Fibroblast of pulmonary artery (primary cell): ENCODE data around the gene RRP1.

Experiments used
- DNase-seq: peaks from one replicate; pipeline ENCODE4 v3.0.0-alpha.2; 2010; ENCODE audit warnings: low read depth
- H3K4me3 ChIP-seq: replicated peaks from 2 replicates; pipeline ENCODE4 v1.5.1; 2011; ENCODE audit warnings: low read depth, mild to moderate bottlenecking, control low read depth, low read length, moderate library complexity
- TF ChIP-seq, protein P1 (sequence below): IDR thresholded peaks from 2 replicates; pipeline ENCODE4 v1.5.1; 2011; ENCODE audit warnings: mild to moderate bottlenecking, control low read depth, low read length, inconsistent platforms; ENCODE audit errors: missing control alignments

Gene RRP1

DNA sequence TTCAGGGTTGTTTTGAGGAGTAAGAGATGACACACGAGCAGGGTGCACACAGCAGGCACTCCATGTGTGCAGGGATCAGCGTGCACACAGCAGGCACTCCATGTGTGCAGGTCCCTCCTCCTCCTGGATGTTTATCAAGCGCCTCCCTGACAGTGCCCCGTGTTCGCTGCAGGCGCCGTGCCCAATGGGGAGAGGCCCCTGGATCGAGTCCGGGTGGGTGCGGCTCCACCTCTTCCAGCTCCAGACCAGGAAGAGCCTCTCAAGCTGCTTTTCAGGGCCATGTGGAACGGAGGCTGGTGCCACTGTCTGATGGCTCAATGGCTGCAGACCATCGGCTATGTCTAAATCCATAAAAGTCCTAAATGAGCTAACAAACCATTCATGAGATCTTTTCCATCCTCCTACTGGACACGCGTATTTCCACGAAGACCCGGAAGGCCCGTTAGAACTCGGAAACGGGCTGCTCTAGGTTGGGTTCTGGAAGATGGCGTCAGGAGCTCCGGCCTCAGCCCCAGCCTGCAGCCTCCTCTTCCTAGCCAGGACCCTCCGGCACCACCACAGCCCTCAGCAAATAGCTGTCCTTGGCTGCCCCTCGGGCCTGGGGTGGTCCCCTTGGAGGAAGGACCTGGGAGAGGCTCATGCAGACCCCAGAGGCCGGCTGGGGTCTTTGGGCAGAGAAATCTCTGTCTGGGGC is 36.0 kb downstream of the RRP1 start:
- no peak overlapping the region for H3K4me3 ChIP-seq
- DNase-seq, result no peak
- TF ChIP-seq, protein P1, sequence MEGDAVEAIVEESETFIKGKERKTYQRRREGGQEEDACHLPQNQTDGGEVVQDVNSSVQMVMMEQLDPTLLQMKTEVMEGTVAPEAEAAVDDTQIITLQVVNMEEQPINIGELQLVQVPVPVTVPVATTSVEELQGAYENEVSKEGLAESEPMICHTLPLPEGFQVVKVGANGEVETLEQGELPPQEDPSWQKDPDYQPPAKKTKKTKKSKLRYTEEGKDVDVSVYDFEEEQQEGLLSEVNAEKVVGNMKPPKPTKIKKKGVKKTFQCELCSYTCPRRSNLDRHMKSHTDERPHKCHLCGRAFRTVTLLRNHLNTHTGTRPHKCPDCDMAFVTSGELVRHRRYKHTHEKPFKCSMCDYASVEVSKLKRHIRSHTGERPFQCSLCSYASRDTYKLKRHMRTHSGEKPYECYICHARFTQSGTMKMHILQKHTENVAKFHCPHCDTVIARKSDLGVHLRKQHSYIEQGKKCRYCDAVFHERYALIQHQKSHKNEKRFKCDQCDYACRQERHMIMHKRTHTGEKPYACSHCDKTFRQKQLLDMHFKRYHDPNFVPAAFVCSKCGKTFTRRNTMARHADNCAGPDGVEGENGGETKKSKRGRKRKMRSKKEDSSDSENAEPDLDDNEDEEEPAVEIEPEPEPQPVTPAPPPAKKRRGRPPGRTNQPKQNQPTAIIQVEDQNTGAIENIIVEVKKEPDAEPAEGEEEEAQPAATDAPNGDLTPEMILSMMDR, result no peak

DNA sequence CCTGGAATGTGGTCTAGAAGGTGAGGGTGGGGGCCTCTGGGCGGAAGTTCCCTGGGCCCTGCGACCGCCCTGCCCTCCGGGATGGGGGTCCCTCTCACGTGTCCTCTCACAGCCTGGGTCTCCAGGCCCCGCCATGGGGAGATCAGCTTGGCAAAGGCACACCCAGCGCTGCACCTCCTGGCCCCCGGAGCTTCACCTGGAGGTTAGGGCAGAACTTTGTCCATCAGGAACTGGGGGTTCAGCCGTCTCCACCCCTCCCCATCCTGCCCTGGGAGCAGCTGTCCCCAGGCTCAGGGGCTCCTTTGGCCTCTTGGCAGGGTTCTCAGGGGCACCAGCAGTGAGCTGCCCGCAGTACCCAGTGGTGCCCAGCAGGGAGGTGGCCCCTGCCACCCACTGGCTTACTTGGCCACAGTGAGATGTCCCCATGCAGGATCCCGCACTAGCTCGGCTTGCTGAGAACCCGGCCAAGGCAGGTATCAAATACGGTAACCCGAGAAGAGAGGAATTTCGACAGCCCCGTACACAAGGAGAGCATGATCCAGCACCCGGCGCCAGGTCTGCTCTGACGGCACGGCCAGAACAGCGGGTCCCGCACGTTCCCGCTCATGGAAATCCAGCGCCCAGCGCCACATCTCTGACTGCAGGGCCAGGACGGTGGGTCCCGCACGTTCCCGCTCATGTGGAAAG is 36.7 kb downstream of the RRP1 start:
- H3K4me3 ChIP-seq, result no peak overlapping the region
- no peak for DNase-seq
- TF ChIP-seq, protein P1, result no peak

DNA sequence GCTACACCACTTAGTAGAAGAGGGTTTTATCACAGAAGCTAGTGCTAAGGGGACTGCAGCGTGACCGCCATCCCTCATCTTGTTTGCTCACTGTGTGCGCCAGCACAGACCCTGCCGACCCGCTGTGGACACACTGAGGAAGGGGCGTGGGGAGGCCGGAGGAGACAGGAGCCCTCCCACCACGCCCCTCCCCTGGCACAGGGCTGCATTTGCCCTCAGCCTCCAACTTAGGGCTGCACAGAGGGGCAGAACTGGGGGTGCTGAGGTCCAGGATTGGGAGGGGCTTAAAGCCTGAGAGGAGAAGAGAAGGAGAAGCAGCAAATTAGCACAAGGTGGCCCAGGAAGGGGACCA is 37.2 kb downstream of the RRP1 start:
- TF ChIP-seq, protein P1, result no peak
- DNase-seq, result no peak
- no peak overlapping the region for H3K4me3 ChIP-seq

DNA sequence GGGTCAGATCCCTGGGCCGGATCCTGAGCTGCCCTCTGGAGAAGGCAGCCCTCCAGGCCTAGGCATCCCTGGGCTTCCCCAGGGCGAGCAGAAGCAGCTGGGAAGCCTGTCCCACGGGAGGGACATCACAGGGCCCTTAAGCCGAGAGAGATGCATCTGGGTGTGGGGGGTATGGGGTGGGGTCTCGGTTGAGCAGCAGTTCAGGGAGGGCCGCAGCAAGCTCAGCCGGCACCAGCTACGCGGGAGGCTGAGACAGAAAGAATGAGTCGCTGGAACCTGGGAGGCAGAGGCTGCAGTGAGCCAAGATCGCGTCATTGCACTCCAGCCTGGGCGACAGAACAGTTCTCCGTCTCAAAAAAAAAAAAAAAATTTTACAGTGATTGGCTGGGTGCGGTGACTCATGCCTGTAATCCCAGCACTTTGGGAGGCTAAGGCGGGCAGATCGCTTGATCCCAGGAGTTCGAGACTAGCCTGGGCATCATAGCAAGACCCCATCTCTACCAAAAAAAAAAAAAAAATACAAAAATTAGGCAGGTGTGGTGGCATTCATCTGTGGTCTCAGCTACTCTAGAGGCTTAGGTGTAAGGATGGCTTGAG is 37.7 kb downstream of the RRP1 start:
- H3K4me3 ChIP-seq, result no peak overlapping the region
- peak; percentile 59 for DNase-seq
- TF ChIP-seq, protein P1, result no peak

DNA sequence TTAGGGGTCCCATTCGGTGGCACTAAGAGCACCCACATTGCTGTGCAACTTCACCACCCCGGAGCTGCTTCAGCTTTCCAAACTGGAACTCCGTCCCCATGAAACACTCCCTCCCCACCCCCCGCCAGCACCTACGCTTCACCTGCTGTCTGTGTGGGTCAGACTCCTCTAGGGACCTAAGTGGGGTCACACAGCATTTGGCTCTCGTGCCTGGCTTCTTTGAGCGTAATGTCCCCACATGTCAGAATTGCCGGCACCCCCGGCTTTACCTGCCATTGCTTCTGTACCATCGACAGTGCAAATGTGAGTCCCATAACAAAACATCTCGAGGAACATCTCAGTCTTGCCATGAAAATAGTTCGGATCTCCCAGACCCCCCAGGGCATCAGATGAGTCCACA is 39.8 kb downstream of the RRP1 start:
- no peak overlapping the region for H3K4me3 ChIP-seq
- TF ChIP-seq, protein P1, result no peak
- no peak for DNase-seq

DNA sequence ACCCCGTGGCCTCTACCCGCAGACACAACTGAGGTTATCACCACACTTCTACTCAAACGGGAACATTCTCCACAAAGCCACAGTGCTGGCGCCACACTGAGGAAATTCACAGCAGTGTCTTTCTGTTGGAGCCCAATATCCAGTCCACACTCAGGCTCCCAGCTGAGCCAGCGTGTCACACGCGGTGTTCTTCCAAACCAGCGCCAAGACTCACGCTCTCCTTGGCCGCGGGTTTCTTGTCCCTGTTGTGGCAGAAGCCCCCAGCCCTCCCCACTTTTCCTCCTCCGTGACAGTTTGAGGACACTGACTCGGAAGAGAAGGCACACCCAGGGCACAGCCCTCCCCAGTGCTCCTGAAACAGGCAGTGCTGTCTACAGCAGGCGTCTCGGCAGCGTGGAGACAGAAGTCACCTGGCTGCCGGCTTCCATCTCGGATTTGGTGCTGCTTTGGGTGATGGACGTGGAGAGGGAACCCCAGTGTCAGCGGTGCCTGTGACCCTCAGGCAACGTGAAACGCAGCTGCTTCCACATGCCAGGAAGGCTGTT is 40.3 kb downstream of the RRP1 start:
- DNase-seq, result no peak
- H3K4me3 ChIP-seq, result no peak overlapping the region
- TF ChIP-seq, protein P1, result no peak

DNA sequence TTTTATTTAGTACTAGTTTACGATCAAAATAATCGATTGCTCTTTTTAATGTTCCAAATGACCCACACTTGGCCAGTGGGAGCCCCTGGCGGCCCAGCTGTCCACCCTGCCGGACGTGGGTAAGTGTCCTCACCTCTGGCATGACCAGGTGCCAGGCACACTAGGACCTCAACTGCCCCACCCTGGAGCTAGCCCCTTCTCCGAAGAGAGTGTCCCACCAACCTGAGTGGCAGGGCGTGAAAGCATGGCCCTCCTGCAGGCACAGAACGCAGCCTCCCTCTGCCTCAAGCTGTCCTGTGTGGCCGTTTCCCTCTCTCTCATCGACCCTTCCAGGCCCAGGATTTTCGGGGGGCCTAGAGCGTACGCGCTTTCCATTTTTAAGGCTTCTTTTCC is 42.8 kb downstream of the RRP1 start:
- no peak overlapping the region for H3K4me3 ChIP-seq
- TF ChIP-seq, protein P1, result no peak
- no peak for DNase-seq
